Rectal smooth muscle tissue (tissue), 1 donor: Measurements from ENCODE around the gene TSPAN19.

Experiments
- H3K27ac ChIP-seq: one replicate; pipeline ENCODE4 v1.7.0; 2013; ENCODE audit warnings: low read depth, low read length, inconsistent platforms
- H3K27me3 ChIP-seq: one replicate; pipeline ENCODE4 v1.7.0; 2013; ENCODE audit warnings: low read length; ENCODE audit not compliant: control insufficient read depth, insufficient read depth
- H3K36me3 ChIP-seq: one replicate; pipeline ENCODE4 v1.7.0; 2013; ENCODE audit warnings: low read length; ENCODE audit not compliant: control insufficient read depth, insufficient read depth
- H3K4me1 ChIP-seq: one replicate; pipeline ENCODE4 v1.7.0; 2013; ENCODE audit warnings: low read length; ENCODE audit not compliant: control insufficient read depth, insufficient read depth
- H3K4me3 ChIP-seq: one replicate; pipeline ENCODE4 v1.7.0; 2013; ENCODE audit warnings: low read length
- H3K9ac ChIP-seq: one replicate; pipeline ENCODE4 v1.7.0; 2013; ENCODE audit warnings: low read length

The TSPAN19 gene

DNA sequence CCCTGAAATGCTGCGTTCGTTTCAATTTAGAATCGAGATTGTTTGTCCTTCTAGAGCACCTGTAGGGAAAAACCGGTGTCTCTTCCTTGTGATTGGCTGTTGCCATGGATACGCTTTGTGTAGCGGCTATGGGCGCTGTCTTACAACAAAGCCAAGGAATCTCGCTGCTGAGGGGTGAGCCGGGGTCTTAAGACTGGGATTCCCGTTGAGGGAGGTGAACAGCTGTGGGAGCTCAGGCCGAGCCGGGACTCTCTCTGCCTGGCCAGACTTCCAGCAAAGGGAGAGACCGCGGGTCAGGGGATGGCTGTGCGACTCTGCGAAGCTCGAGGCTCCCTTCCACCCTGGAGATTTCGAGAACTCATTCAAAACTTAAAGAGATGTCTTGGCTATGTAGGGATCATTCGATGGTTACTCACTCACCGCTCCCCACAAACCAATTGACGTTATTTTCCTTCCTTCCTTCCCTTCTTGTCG is at the start of gene TSPAN19, which contains the start of gene LRRIQ1:
Gene TSPAN19, minus strand, starts transcription at position 44 of the 474 bp plus-strand sequence. CDS start 6,331 bp downstream, outside the sequence.
Gene LRRIQ1, plus strand, starts transcription at position 118 of the 474 bp plus-strand sequence. CDS start 1,826 bp downstream, outside the sequence.
- no peak within 1 kb of the TSS for H3K9ac ChIP-seq
- no peaks in the 10 kb centered on the region for H3K36me3 ChIP-seq
- no peaks in the 10 kb centered on the region for H3K27me3 ChIP-seq
- no peak within 1 kb of the TSS for H3K27ac ChIP-seq
- H3K4me1 ChIP-seq: no peaks in the 10 kb centered on the region
- peak within 1 kb of the TSS; percentile 84 for H3K4me3 ChIP-seq

DNA sequence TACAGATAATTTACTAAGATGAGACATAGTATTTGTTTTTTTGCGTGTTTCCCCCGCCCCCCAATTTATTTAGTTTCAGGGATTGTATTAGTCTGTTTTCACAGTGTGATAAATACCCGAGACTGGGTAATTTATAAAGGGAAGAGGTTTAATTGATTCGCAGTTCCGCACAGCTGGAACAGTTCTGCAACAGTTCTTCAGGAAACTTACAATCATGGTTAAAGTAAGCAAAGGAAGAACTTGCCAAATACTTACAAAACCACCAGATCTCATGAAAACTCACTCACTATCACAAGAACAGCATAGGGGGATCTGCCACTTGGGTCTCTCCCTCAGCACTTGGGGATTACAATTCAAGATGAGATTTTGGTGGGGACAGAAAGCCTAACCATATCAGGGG is 49.0 kb upstream of the TSPAN19 start:
- H3K27me3 ChIP-seq: no peaks in the 10 kb centered on the region
- H3K36me3 ChIP-seq: no peaks in the 10 kb centered on the region
- no peak overlapping the region for H3K27ac ChIP-seq
- H3K4me3 ChIP-seq: no peak overlapping the region
- H3K4me1 ChIP-seq: no peaks in the 10 kb centered on the region
- no peak overlapping the region for H3K9ac ChIP-seq

DNA sequence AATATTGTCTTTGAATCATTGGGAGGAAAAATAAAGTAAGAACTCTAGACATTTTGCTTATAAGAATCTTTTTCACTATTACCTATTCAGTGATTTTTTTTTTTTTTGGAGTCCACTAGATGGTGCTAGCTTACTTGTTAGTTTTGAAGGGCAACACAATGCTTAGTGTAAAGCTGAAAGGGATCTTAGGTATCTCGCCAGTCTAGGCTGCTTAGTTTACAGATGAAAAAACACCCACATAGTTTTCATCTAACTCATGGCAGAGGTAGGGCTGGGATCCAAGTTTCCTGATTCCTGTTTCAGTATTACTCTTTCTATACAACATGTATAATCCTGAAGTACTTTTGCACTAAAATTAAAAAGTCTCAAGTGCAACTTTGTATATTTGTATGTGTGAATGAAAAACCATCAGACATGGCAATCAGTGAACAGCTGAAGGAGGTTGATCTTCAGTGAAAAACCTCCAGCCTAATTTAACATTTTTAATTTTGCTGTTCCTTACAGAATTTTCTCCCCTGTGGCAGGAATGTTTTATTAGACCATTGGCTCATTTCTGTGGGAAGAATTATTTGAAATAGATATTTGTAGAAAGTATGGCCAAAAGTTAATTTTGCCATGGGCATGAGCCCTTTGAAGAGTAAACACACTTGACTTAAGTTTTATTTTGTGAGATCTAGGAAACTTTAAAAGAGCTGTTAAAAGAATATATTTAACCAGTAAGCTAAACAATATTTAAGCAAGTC is 40.8 kb upstream of the TSPAN19 start:
- H3K4me1 ChIP-seq: no peaks in the 10 kb centered on the region
- H3K27me3 ChIP-seq: no peaks in the 10 kb centered on the region
- no peak overlapping the region for H3K27ac ChIP-seq
- no peak overlapping the region for H3K9ac ChIP-seq
- no peak overlapping the region for H3K4me3 ChIP-seq
- H3K36me3 ChIP-seq: no peaks in the 10 kb centered on the region

DNA sequence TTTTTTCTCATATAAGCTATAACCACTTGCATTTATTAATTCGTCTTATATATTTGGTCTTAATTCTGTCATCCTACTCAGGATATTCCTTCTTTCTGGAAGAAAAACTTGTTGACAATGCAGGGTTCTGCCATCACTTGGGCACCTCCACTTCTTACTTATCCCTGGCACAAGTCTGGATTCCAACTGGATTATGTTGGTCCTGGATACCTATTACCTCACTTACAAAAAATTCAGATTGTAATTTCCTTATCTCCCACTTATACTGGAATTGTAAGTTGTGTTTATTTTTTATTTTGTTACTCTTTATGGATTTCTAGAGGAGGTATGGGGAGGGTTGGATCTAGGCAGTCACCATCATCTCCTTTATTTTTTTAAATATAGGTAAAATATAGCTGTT is 36.7 kb upstream of the TSPAN19 start:
- Histone ChIP-seq H3K4me1 (no peaks in the 10 kb centered on the region), H3K4me3 (no peak overlapping the region), H3K9ac (no peak overlapping the region), H3K36me3 (no peaks in the 10 kb centered on the region), H3K27ac (no peak overlapping the region), H3K27me3 (no peaks in the 10 kb centered on the region)

DNA sequence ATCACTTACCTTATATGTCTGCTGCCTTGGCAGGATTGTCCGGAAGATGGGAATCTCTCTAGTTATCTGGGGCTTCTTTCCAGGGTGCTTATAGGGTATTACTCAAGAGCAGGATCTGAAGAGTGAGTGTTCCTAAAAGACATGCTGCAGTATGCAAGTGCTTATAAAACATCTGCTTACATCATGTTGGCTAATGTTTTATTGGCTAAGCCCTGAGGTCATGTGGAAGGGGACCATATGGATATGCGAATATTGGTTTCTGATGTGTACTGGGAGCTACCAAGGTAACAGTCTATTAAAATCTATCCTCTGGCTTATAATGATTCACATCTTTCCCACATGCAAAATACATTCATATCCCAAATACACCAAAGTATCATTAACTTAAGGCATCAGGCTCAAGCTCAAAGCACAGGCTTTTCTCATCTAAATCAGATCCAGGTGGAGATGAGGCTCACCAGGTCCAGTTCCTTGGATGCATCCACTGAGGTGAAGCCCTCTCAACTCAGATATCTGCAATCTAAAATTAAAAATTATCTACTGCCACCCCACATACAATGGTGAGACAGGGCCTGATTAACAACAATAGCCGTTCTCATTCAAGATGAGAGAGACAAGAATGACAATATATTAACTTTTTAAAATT is 29.9 kb upstream of the TSPAN19 start:
- Histone ChIP-seq H3K9ac (no peak overlapping the region), H3K27me3 (no peaks in the 10 kb centered on the region), H3K27ac (no peak overlapping the region), H3K4me1 (no peaks in the 10 kb centered on the region), H3K4me3 (no peak overlapping the region), H3K36me3 (no peaks in the 10 kb centered on the region)

DNA sequence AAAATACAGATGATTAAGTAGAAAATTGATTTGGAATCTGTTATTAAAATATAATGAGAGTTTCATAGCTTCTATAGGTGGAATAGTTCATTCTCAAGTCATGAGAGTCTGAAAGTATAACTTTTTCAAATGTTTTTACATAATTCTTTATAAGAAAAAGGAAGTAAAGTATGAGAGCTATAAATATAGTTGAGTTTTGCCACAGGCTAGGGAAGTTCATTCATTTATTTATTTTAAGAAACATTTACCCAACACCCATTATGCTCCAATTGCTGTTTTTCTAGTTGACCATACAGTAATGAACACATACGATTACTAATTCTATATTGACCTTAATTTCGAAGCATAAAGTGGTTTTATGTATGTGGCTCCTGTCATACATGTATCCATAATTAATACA is 24.8 kb upstream of the TSPAN19 start:
- no peak overlapping the region for H3K4me3 ChIP-seq
- H3K27me3 ChIP-seq: no peaks in the 10 kb centered on the region
- no peaks in the 10 kb centered on the region for H3K36me3 ChIP-seq
- H3K9ac ChIP-seq: no peak overlapping the region
- H3K27ac ChIP-seq: no peak overlapping the region
- no peaks in the 10 kb centered on the region for H3K4me1 ChIP-seq

DNA sequence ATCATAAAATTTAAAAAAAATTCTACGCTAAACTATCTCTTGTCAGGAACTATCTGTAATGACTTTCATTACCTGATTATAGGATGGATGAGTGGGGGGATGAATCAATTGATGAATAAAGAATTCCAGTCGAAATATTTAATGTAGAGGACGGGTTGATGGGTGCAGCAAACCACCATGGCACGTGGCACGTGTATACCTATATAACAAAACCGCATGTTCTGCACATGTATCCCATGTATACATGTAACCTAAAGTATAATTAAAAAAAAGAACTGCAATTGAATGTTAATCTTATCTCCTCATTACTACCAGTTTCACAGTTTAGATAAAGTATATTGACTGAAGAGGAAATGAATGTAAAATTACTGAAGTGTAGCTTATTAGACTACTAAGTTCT is 23.5 kb upstream of the TSPAN19 start:
- no peak overlapping the region for H3K9ac ChIP-seq
- H3K4me1 ChIP-seq: no peaks in the 10 kb centered on the region
- no peak overlapping the region for H3K27ac ChIP-seq
- no peaks in the 10 kb centered on the region for H3K36me3 ChIP-seq
- H3K4me3 ChIP-seq: no peak overlapping the region
- H3K27me3 ChIP-seq: no peaks in the 10 kb centered on the region

DNA sequence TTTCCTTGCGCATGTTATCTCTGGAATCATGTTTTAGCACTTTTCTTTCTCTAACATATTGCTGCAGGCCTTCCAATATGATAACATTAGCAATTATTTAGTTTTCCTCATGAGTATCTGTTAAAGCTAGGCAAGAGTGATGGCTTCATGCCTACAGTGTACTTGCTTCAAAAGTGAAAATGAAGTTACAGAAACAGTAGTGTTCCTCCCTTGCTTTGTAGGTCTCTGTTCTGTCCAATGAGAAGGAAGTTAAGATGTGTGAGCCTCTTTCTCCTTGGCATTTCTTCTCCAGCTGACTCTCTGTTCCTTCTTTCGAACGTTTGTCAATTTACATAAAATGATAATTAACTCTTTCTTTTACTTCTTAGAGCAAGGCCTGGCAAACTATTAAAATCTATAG is 22.3 kb upstream of the TSPAN19 start:
- H3K27me3 ChIP-seq: no peaks in the 10 kb centered on the region
- no peak overlapping the region for H3K9ac ChIP-seq
- H3K36me3 ChIP-seq: no peaks in the 10 kb centered on the region
- no peak overlapping the region for H3K4me3 ChIP-seq
- no peak overlapping the region for H3K27ac ChIP-seq
- no peaks in the 10 kb centered on the region for H3K4me1 ChIP-seq

DNA sequence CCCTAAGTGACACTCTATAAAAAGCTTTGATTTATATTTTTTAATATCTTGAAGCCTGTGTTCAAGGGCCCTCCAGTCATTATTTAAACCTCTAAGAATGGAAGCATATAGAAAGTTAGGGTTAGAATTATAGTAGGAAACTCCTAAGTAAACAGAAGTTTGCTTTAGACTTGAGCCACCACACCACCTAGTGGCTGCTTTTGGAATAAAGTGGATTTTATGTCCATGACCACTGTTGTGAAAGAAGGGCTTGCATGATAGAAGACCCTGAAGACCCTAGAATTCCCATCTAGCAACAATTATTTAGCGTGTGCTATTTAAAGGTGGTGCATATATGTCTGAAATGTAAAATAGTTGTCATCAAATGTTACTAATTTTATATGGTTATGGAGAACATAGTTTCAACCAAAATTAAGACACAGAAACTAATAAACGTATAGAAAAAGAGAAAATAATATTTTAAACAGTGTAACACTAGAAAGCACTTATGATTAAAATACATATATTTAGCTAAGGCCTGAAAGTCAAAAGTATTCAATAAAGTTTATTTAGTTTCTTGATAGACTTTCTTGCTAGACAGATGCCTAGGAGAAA is 21.4 kb upstream of the TSPAN19 start:
- Histone ChIP-seq H3K36me3 (no peaks in the 10 kb centered on the region), H3K27ac (no peak overlapping the region), H3K27me3 (no peaks in the 10 kb centered on the region), H3K9ac (no peak overlapping the region), H3K4me1 (no peaks in the 10 kb centered on the region), H3K4me3 (no peak overlapping the region)

DNA sequence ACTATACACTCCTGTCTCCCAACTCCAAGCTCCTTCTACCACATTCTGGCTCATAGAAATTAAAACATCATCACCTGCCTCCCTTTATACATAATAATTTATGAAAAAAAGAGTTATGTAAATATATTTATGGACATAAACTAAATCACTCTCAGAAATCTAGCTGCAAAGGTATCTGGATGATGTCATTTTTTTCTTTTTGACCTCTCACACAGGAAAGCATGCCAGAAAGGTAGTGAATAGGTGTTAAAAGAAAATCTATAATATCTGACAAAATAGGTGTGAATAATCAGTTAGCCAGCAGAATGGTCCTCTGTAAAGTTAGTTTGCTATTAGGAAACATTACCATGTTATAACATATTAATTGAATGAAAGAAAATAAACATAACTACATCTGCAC is 7.8 kb upstream of the TSPAN19 start:
- H3K4me3 ChIP-seq: no peak overlapping the region
- H3K36me3 ChIP-seq: no peaks in the 10 kb centered on the region
- no peaks in the 10 kb centered on the region for H3K4me1 ChIP-seq
- H3K27me3 ChIP-seq: no peaks in the 10 kb centered on the region
- H3K9ac ChIP-seq: no peak overlapping the region
- no peak overlapping the region for H3K27ac ChIP-seq

DNA sequence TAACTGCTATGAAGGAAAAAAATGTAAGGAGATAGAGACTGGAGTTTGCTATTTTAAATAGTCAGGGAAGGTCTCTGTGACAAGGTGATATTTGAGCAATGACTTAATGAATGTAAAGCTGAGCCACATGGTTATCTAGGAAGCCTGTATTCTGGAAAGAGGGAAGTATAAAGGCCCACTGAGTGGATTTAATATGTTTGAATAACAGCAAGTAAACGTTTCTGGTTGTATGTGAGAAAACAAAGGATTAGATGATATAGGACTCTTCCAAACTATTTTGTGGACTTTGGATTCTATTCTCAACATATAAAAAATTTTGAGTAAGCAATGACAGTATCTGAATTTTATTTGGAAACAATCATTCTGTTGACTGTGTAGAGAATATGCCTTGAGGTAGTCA is 5.3 kb upstream of the TSPAN19 start:
- H3K4me3 ChIP-seq: no peak overlapping the region
- H3K27ac ChIP-seq: no peak overlapping the region
- no peak overlapping the region for H3K9ac ChIP-seq
- no peaks in the 10 kb centered on the region for H3K4me1 ChIP-seq
- no peaks in the 10 kb centered on the region for H3K27me3 ChIP-seq
- H3K36me3 ChIP-seq: no peaks in the 10 kb centered on the region

DNA sequence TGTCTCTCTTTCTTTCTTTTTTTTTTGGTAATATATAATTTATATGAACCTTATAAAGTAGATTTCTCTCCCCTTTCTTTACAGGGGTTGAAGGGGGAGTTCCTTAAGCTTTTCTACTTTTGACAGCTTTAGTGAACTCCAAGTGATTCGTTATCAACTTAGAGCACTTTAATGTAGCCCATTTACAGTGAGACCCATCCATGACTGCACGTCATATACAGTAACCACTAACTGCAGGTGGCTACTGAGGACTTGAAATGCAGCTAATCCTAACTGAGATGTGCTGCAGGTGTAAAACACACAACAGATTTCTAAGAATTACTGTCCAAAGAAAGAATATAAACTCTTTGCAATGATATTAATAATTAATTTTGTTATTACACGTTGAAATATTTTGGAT is 656 bp upstream of the TSPAN19 start:
- Histone ChIP-seq H3K4me3 (peak overlapping the region; percentile 84), H3K27me3 (no peaks in the 10 kb centered on the region), H3K9ac (no peak overlapping the region), H3K36me3 (no peaks in the 10 kb centered on the region), H3K4me1 (no peaks in the 10 kb centered on the region), H3K27ac (no peak overlapping the region)
